ENCODE results near the gene LGR4. TPM values are rescaled to one million over a fixed set of nuclear protein-coding genes. Genes with fewer than 3 reads are reported as not detected.

LGR4 gene
- total and polyA plus RNA-seq, 8 donors: 23.4 to 73.0 (median 54.5) TPM

DNA sequence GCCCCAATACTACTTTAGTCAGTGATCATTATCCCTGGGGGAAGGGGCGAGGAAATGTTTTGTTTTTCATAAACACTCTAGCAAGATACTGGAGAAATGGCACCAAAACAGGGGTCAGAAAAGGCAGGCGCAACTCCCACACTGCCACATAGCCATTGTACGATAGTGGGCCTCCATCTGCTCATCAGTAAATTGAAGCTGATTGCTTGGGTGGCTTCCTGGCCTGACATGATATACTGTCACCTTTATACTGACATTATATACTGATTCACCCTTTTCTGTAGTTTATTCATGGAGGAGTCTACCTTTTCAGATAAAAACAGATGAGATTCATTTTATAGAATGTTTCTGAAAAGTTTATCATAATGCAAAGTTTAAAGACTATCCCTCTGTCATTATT is 57.9 kb downstream of the LGR4 start:
- FAIRE-seq (no peak), ATAC-seq (no peak), DNase-seq (no peak)
- intact Hi-C loops (cut with DNase I): no loop called here
- Histone ChIP-seq H3K4me3 (no peak overlapping the region), H3K9me3 (no peaks in the 10 kb centered on the region), H3K27ac (no peak overlapping the region), H3K36me3 (no peaks in the 10 kb centered on the region), H3K27me3 (no peaks in the 10 kb centered on the region), H3K4me1 (peaks cover 5 to 48% (median 18%) of the 10 kb centered on the region in 3 donors)
- 87 to 88% methylated on average over 3 of the region's 3 CpGs for WGBS, 2 donors
- TF ChIP-seq, protein P1, sequence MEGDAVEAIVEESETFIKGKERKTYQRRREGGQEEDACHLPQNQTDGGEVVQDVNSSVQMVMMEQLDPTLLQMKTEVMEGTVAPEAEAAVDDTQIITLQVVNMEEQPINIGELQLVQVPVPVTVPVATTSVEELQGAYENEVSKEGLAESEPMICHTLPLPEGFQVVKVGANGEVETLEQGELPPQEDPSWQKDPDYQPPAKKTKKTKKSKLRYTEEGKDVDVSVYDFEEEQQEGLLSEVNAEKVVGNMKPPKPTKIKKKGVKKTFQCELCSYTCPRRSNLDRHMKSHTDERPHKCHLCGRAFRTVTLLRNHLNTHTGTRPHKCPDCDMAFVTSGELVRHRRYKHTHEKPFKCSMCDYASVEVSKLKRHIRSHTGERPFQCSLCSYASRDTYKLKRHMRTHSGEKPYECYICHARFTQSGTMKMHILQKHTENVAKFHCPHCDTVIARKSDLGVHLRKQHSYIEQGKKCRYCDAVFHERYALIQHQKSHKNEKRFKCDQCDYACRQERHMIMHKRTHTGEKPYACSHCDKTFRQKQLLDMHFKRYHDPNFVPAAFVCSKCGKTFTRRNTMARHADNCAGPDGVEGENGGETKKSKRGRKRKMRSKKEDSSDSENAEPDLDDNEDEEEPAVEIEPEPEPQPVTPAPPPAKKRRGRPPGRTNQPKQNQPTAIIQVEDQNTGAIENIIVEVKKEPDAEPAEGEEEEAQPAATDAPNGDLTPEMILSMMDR (IDR thresholded peaks at IDR 0.05): no peak

DNA sequence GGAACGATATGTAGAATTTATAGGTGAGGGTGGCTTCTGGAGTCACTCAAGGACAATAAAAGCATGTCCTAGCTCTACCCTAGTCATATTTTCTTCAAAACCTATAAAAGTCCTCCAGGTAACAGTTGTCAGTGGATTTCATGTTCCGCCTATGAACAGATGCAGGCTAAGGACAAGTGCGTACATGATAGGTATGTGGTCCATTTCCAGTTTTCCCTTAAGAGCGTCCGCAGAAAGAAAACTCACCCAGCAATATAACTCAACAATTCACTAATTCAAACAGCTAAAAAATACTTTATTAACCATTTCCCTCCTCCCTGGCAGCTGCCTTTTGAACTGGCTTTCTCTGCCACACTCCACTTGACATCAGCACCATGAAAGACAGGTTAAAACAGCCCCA is 59.4 kb downstream of the LGR4 start:
- no peaks in the 10 kb centered on the region for H3K27me3 ChIP-seq
- no peak overlapping the region for H3K27ac ChIP-seq
- DNase-seq (no peak), ATAC-seq (no peak), FAIRE-seq (no peak)
- no peak overlapping the region for H3K4me3 ChIP-seq
- intact Hi-C loops (cut with DNase I): no loop called here
- no peaks in the 10 kb centered on the region for H3K9me3 ChIP-seq
- TF ChIP-seq, protein P1 (IDR thresholded peaks at IDR 0.05): no peak
- 81 to 82% methylated on average over 5 of the region's 5 CpGs for WGBS, 2 donors
- peaks cover 5 to 60% (median 25%) of the 10 kb centered on the region in 3 donors for H3K4me1 ChIP-seq
- H3K36me3 ChIP-seq: no peaks in the 10 kb centered on the region

DNA sequence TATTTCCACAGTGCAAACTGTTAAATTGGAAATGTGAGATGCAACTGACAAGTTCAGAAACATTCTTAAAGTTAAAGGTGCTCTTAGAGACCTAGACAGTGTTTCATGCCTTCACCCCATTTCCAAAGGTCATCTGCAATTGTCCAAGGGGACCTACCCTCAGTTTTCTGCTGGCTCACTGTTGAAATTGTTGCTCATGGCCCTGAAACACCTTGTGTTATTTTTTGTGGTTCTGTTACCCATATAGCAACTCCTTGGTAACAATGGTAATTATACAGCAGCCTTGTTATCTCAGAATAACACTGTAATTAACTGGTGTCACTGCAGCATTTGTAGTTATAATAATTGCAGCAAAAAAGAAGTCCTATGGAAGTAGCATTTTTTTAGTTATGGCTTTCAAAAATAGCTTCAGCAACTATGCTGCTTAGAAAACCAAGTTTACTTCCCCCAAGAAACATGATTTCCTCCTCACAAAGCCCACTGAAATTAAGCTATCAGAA is 60.3 kb downstream of the LGR4 start:
- ATAC-seq: no peak

DNA sequence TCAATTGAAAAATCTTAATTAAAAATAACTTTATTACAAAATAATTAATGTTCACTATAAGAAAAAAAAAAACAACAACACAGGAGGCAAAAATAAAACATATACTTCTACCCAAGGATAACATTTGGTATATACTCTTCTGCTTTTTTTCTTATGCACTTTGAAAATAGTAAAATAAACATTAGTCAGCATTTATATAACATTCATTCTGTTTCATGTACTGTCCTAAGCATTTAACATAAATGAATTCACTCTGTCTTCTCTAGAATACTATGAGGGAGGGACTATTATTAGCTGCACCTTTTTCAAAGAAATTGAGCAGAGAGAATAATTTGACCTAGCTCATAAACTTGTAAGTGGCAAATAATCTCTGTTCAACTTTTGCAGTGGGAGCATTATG is 61.3 kb downstream of the LGR4 start:
- intact Hi-C loops (cut with DNase I): no loop called here
- H3K36me3 ChIP-seq: no peaks in the 10 kb centered on the region
- ATAC-seq (no peak), DNase-seq (no peak), FAIRE-seq (peak; percentile 32)
- H3K27ac ChIP-seq: no peak overlapping the region
- H3K27me3 ChIP-seq: no peaks in the 10 kb centered on the region
- H3K4me1 ChIP-seq: peaks cover 17 to 70% (median 25%) of the 10 kb centered on the region in 3 donors
- TF ChIP-seq, protein P1 (IDR thresholded peaks at IDR 0.05): no peak
- no peak overlapping the region for H3K4me3 ChIP-seq
- no peaks in the 10 kb centered on the region for H3K9me3 ChIP-seq

More for the DNA sequence above, 60.3 kb downstream of the LGR4 start:
- Histone ChIP-seq H3K4me3 (no peak overlapping the region), H3K9me3 (no peaks in the 10 kb centered on the region), H3K36me3 (no peaks in the 10 kb centered on the region), H3K4me1 (peaks cover 9 to 70% (median 27%) of the 10 kb centered on the region in 3 donors), H3K27me3 (no peaks in the 10 kb centered on the region), H3K27ac (no peak overlapping the region)
- DNase-seq (no peak), FAIRE-seq (no peak)
- intact Hi-C loops (cut with DNase I): no loop called here
- TF ChIP-seq, protein P1 (IDR thresholded peaks at IDR 0.05): no peak

DNA sequence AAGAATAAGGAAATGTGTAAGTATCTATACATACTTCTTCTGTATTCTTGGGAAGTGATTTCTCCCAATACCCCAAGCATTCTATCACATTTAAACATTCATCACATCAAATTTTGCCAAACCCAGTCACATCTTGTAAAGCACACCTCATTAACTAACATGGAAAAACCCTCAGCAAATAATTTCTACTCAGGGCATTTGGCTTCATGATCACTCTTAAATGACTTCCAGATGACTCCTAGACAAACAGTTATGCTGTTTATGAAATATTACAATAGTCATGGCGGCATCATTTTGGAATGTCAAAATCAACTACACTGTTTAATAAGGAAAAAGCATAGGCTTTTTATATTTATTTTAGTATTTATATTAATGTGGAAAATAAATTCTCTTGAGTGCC is 62.3 kb downstream of the LGR4 start:
- 96 to 100% methylated on average over 1 of the region's 1 CpG for WGBS, 2 donors

More for the DNA sequence above, 62.3 kb downstream of the LGR4 start:
- DNase-seq (no peak), FAIRE-seq (no peak), ATAC-seq (no peak)
- TF ChIP-seq, protein P1 (IDR thresholded peaks at IDR 0.05): no peak
- H3K27ac ChIP-seq: no peak overlapping the region
- H3K9me3 ChIP-seq: no peaks in the 10 kb centered on the region
- no peaks in the 10 kb centered on the region for H3K36me3 ChIP-seq
- no peak overlapping the region for H3K4me3 ChIP-seq
- intact Hi-C loops (cut with DNase I): no loop called here
- no peaks in the 10 kb centered on the region for H3K27me3 ChIP-seq
- H3K4me1 ChIP-seq: peaks cover 16 to 61% (median 23%) of the 10 kb centered on the region in 3 donors

Measured in pancreas (tissue), 10 donors.